Pancreas (tissue), 10 donors: ENCODE data around the gene CPSF4L. TPM values are rescaled to one million over a fixed set of nuclear protein-coding genes. Genes with fewer than 3 reads are reported as not detected.

Experiments
- ATAC-seq, 4 donors: fragments of 200-7000 bp; cut with Tn5 transposase; one replicate each; pipeline versions ENCODE4 v1.8.0 to v1.9.1; 2020; ENCODE audit warnings: mild to moderate bottlenecking in 4 of 4, moderate library complexity in 4 of 4
- DNase-seq, 6 donors: peaks; one replicate each; pipeline ENCODE4 v3.0.0-alpha.2; 2020
- FAIRE-seq: peaks from 2 replicates; lab custom pipeline; 2012; peaks lifted over from hg19 to GRCh38; lab: Jason Lieb, UNC
- H3K27ac ChIP-seq, 4 donors: fragments of 200-600 bp; sonication (generic); 1 replicate in 3 of 4; 2 replicates in 1 of 4; pipeline versions ENCODE4 v1.5.0 to v1.8.0; 2020
- H3K27me3 ChIP-seq, 4 donors: fragments of 200-600 bp; one replicate each; pipeline ENCODE4 v1.8.0; 2021
- H3K36me3 ChIP-seq, 3 donors: fragments of 200-600 bp; sonication (generic) in 1 of 3; one replicate each; pipeline versions ENCODE4 v1.5.0 to v1.8.0; 2020 to 2021
- H3K4me1 ChIP-seq, 3 donors: fragments of 200-600 bp; one replicate each; pipeline ENCODE4 v1.8.0; 2021
- H3K4me3 ChIP-seq, 4 donors: fragments of 200-600 bp; sonication (generic) in 2 of 4; one replicate each; pipeline versions ENCODE4 v1.5.0 to v1.8.0; 2020 to 2021
- H3K9me3 ChIP-seq, 4 donors: fragments of 200-600 bp; one replicate each; pipeline ENCODE4 v1.8.0; 2021
- whole genome bisulfite sequencing, 2 donors: extraction: QIAGEN DNeasy Blood & Tissue Kit; methylation state at CpG; one replicate each; pipeline ENCODE4 v1.1.7; 2013; 5-methylcytosine and 5-hydroxymethylcytosine counted together
- intact Hi-C, 3 donors: fragments of 100-400 bp; cut with DNase I; formaldehyde crosslinking; loops; one replicate each; pipeline versions ENCODE4 v1.11.1 to v1.14.2; 2022
- polyA plus RNA-seq, 2 donors: library from polyadenylated mRNA; stranded (reverse); fragments of 200-250 nt; gene quantifications; one replicate each; pipeline ENCODE4 v1.2.3, GENCODE V29; 2013
- total RNA-seq, 6 donors: library from RNA; stranded (reverse); fragmentation: NEBNext Ultra II Directional in 4 of 6; extraction: Animal tissue kit (Norgen Biotek cat#: 25700) in 4 of 6; gene quantifications; one replicate each; pipeline versions ENCODE4 v1.2.1 to v1.2.4, GENCODE V29; 2021 to 2023
- TF ChIP-seq, protein P1 (sequence below), 4 donors: fragments of 200-600 bp; sonication (generic) in 3 of 4; IDR thresholded peaks; one replicate each; pipeline versions ENCODE4 v1.5.0 to v1.8.0; 2021; ENCODE audit warnings: antibody characterized with exemption in 4 of 4
- donor health status: healthy with polysubstance abuse.
- donor health status: DM: no; HTN: no; CAD: no; lungs with moderate emphysema.
- donor health status: DM: no; HTN: no; CAD: no.
- donor health status: control.
- donor health status: control.
- donor health status: Bipolar disorder and iron deficiency.
- donor health status: DM: yes; HTN: yes; CAD: no.
- donor health status: DM: no; HTN: no; CAD: no.
- donor health status: DM: no; HTN: no; CAD: no.
- donor health status: DM: yes; HTN: yes; CAD: no.

CPSF4L gene
- total and polyA plus RNA-seq, 8 donors = 0.19 to 0.67 (median 0.21) TPM; not detected in 4

DNA sequence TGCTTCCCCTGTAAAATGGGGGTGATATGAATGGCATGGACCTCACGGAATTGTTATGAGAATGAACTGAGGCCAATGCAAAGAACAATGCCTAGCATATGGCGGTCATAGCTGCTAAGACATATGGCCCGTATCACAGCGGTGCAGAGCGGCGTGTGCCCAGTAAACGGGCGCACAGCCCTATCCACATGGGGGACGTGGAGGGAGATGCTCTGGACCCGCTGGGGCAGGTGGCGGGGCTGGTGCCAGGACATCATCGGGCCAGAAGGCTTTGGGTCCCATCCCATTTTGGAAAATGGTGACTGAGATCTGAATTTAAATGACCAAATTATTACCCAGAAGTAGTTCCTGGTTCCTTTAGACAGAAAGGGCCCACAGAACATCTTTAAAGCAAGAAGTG, 18.5 kb upstream of the CPSF4L start:
- Histone ChIP-seq H3K27ac (peak overlapping the region in 3 of 4 donors; percentile 57 to 73 (median 60)), H3K36me3 (peaks cover 0 to 17% (median 10%) of the 10 kb centered on the region in 3 donors), H3K4me1 (peaks cover 20 to 29% (median 25%) of the 10 kb centered on the region in 3 donors), H3K9me3 (no peaks in the 10 kb centered on the region), H3K27me3 (no peaks in the 10 kb centered on the region), H3K4me3 (no peak overlapping the region)
- no peak for FAIRE-seq
- no peak for ATAC-seq
- TF ChIP-seq, protein P1, sequence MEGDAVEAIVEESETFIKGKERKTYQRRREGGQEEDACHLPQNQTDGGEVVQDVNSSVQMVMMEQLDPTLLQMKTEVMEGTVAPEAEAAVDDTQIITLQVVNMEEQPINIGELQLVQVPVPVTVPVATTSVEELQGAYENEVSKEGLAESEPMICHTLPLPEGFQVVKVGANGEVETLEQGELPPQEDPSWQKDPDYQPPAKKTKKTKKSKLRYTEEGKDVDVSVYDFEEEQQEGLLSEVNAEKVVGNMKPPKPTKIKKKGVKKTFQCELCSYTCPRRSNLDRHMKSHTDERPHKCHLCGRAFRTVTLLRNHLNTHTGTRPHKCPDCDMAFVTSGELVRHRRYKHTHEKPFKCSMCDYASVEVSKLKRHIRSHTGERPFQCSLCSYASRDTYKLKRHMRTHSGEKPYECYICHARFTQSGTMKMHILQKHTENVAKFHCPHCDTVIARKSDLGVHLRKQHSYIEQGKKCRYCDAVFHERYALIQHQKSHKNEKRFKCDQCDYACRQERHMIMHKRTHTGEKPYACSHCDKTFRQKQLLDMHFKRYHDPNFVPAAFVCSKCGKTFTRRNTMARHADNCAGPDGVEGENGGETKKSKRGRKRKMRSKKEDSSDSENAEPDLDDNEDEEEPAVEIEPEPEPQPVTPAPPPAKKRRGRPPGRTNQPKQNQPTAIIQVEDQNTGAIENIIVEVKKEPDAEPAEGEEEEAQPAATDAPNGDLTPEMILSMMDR (IDR thresholded peaks at IDR 0.05) = no peak
- intact Hi-C loops = no loop called here
- WGBS, 2 donors = 93 to 96% methylated on average over 12 of the region's 12 CpGs
- DNase-seq = peak in 1 of 6 donors; percentile 48

DNA sequence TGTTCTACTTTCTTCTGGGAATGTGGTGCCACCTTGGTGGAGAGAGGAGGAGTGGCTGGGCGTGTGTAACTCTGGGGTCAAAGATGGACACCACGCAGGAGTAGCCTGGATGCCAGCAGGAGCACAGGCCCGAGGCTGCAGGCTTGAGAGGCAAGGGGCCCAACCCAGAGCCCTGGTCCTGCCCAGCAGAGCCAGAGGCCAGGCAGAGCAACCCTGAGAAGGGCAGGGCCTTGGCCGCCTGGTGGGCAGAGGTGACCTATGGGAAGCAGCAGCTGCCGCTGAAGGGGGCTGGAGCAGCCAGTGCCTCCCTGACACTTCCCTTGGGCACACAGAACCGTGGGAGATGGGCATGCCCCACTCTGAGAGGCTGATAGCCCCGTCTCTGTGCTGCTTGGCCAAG, 18.0 kb upstream of the CPSF4L start:
- DNase-seq = peak in 3 of 6 donors; percentile 51 to 82 (median 66)
- WGBS, 2 donors = 60% methylated on average over 6 to 7 of the region's 7 CpGs
- Histone ChIP-seq H3K27ac (peak overlapping the region; percentile 51 to 73 (median 58)), H3K27me3 (no peaks in the 10 kb centered on the region), H3K4me1 (peaks cover 20 to 27% (median 25%) of the 10 kb centered on the region in 3 donors), H3K9me3 (no peaks in the 10 kb centered on the region), H3K36me3 (peaks cover 0 to 12% (median 6%) of the 10 kb centered on the region in 3 donors), H3K4me3 (no peak overlapping the region)
- TF ChIP-seq, protein P1 (IDR thresholded peaks at IDR 0.05) = no peak
- intact Hi-C loops = no loop called here
- ATAC-seq = peak; percentile 16 to 50 (median 30)
- no peak for FAIRE-seq

DNA sequence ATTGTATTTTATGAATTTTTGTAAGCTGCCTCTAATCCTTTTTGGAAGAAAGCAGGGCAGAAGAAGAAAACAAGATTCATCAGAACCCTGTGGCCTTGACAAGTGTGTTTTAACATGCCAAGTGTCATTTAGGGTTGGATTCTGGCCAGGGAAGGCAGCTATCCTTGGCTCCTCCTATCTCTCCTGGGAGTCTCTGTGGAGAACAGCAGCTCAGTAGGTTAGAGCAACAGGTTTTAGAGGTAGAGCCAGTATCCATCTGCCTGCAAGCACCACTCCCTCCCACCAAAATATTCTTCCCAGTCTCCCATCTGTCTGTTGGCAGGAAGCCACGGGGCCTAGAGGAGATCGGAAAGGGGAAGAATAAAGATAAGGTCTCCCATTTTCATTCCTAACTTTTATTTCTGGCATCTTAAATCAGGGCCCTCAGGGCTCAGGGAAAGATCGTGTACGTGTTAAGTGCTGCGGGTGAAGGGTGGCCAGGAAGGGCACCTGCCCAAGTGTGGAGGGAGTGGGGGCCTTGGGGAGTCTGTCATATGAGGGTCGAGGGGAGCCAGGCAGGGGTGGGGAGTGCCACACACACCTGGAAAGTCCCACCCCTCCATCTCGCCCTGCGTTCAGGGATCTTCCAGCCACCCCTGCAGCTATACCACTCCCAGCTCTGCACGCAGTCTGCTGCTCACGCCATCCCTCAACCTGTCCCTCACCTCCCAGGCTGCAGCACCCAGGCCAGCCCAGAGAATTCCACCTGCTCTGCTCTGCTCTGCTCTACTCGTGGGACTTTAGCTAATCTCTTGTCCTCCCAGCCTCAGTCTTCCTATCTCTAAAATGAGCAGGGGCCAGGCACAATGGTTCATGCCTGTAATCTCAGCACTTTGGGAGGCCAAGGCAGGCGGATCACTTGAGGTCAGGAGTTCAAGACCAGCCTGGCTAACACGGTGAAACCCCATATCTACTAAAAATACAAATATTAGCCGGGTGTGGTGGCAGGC, 17.1 kb upstream of the CPSF4L start:
- H3K36me3 ChIP-seq = peaks cover 0 to 2% (median 0%) of the 10 kb centered on the region in 3 donors
- WGBS, 2 donors = 17 to 22% methylated on average over 14 of the region's 14 CpGs
- TF ChIP-seq, protein P1 (IDR thresholded peaks at IDR 0.05) = no peak
- no peaks in the 10 kb centered on the region for H3K9me3 ChIP-seq
- peaks cover 20 to 27% (median 25%) of the 10 kb centered on the region in 3 donors for H3K4me1 ChIP-seq
- FAIRE-seq (no peak), ATAC-seq (peak; percentile 40 to 71 (median 62)), DNase-seq (peak in 3 of 6 donors; percentile 62 to 68 (median 64))
- H3K27ac ChIP-seq = peak overlapping the region; percentile 51 to 73 (median 60)
- no peaks in the 10 kb centered on the region for H3K27me3 ChIP-seq
- intact Hi-C loops = no loop called here
- no peak overlapping the region for H3K4me3 ChIP-seq

DNA sequence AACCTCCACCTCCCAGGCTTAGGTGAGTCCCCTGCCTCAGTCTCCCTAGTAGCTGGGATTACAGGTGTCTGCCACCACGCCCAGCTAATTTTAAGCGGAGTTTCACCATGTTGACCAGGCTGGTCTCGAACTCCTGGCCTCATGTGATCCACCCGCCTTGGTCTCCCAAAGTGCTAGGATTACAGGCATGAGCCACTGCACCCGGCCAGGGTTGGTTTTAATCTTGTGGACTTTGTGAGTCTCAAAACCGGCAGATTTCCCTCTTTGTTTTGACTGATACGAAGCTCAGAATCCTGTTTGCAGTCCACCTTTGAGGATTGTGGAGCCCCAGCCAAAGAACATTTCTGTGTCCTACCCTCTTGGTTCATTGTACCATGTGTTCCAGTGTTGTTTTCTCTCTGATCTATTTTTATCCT, 16.4 kb upstream of the CPSF4L start:
- ATAC-seq (peak; percentile 61 to 79 (median 75)), FAIRE-seq (no peak), DNase-seq (peak in 1 of 6 donors; percentile 30)
- TF ChIP-seq, protein P1 (IDR thresholded peaks at IDR 0.05) = no peak
- Histone ChIP-seq H3K36me3 (no peaks in the 10 kb centered on the region), H3K27ac (peak overlapping the region; percentile 49 to 73 (median 60)), H3K4me3 (no peak overlapping the region), H3K4me1 (peaks cover 20 to 27% (median 25%) of the 10 kb centered on the region in 3 donors), H3K9me3 (no peaks in the 10 kb centered on the region), H3K27me3 (no peaks in the 10 kb centered on the region)
- intact Hi-C loops = no loop called here
- 25 to 34% methylated on average over 7 of the region's 7 CpGs for WGBS, 2 donors
